Osteocyte (in vitro differentiated cells): ENCODE measurements around the gene CRMP1. TPM values are rescaled to one million over a fixed set of nuclear protein-coding genes. Genes with fewer than 3 reads are reported as not detected.

ENCODE experiments used
- DNase-seq: peaks from one replicate; pipeline ENCODE4 v3.0.0; 2021; ENCODE audit warnings: mixed read lengths; ENCODE audit not compliant: unreplicated experiment; ENCODE audit errors: extremely low spot score
- H3K27ac Mint-ChIP-seq: one replicate; pipeline ENCODE4 v1.8.0; 2021; ENCODE audit warnings: mild to moderate bottlenecking, mixed read lengths; ENCODE audit not compliant: unreplicated experiment
- H3K27me3 Mint-ChIP-seq: one replicate; pipeline ENCODE4 v1.8.0; 2021; ENCODE audit warnings: mixed read lengths; ENCODE audit not compliant: unreplicated experiment
- H3K36me3 Mint-ChIP-seq: one replicate; pipeline ENCODE4 v1.8.0; 2021; ENCODE audit warnings: mixed read lengths; ENCODE audit not compliant: unreplicated experiment
- H3K4me1 Mint-ChIP-seq: one replicate; pipeline ENCODE4 v1.8.0; 2021; ENCODE audit warnings: mixed read lengths; ENCODE audit not compliant: unreplicated experiment
- H3K4me3 Mint-ChIP-seq: one replicate; pipeline ENCODE4 v1.8.0; 2021; ENCODE audit warnings: mild to moderate bottlenecking, moderate library complexity, mixed read lengths; ENCODE audit not compliant: unreplicated experiment
- H3K9me3 Mint-ChIP-seq: one replicate; pipeline ENCODE4 v1.8.0; 2021; ENCODE audit warnings: mixed read lengths; ENCODE audit not compliant: unreplicated experiment
- total RNA-seq: library from RNA; stranded (reverse); gene quantifications from 2 replicates; pipeline ENCODE4 v1.2.1, GENCODE V29; 2021
- TF ChIP-seq, protein P1 (sequence below): fragments of 200-600 bp; sonication (generic); IDR thresholded peaks from 2 replicates; pipeline ENCODE4 v1.5.0; 2021; ENCODE audit warnings: antibody characterized with exemption, mild to moderate bottlenecking, moderate library complexity

CRMP1 gene
- total RNA-seq, 1 donor from 2014 or later = 24.5 TPM

DNA sequence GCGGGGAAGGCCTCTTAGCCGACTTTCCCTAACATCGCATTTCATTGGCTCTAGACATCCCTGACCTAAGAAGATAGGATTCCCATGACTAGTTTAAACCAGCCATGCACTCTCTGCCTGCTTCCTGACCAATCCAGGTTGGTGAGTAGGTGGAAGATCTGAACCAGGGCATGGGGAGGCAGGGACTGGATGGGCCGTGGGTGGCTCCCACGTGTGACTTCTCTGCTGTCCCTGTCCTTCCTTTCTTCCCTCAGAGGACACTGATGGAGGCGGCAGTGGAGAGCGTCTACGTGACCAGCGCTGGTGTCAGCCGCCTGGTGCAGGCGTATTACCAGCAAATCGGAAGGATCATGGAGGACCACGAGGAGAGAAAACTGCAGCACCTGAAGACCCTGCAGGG, 91.2 kb downstream of the CRMP1 start:
- H3K4me3 Mint-ChIP-seq = no peak overlapping the region
- TF ChIP-seq, protein P1, sequence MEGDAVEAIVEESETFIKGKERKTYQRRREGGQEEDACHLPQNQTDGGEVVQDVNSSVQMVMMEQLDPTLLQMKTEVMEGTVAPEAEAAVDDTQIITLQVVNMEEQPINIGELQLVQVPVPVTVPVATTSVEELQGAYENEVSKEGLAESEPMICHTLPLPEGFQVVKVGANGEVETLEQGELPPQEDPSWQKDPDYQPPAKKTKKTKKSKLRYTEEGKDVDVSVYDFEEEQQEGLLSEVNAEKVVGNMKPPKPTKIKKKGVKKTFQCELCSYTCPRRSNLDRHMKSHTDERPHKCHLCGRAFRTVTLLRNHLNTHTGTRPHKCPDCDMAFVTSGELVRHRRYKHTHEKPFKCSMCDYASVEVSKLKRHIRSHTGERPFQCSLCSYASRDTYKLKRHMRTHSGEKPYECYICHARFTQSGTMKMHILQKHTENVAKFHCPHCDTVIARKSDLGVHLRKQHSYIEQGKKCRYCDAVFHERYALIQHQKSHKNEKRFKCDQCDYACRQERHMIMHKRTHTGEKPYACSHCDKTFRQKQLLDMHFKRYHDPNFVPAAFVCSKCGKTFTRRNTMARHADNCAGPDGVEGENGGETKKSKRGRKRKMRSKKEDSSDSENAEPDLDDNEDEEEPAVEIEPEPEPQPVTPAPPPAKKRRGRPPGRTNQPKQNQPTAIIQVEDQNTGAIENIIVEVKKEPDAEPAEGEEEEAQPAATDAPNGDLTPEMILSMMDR = no peak
- H3K4me1 Mint-ChIP-seq = no peaks in the 10 kb centered on the region
- no peaks in the 10 kb centered on the region for H3K27me3 Mint-ChIP-seq
- H3K9me3 Mint-ChIP-seq = no peaks in the 10 kb centered on the region
- no peak overlapping the region for H3K27ac Mint-ChIP-seq
- H3K36me3 Mint-ChIP-seq = peaks cover 34% of the 10 kb centered on the region
- DNase-seq = no peak

DNA sequence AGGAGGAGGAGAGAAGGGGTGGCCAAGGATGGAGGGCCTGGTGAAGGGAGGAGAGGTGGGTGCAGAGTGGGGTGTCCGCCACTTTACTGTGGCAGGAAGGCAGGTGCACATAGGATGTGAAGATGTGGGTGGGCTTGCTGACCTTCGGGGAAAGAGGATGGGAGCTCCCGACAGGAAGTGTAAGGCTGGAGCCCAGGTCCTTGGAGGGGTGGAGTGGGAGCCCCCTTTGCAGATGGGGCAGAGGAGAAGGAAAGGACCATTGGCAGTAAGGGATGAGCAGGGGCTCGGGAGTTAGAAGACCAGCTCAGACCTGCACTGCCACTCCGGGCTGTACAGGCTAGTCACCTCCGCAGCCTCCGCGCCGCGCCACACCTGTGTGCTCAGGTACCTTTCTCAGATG, 92.4 kb downstream of the CRMP1 start:
- no peak overlapping the region for H3K4me3 Mint-ChIP-seq
- no peaks in the 10 kb centered on the region for H3K27me3 Mint-ChIP-seq
- peaks cover 41% of the 10 kb centered on the region for H3K36me3 Mint-ChIP-seq
- no peak overlapping the region for H3K27ac Mint-ChIP-seq
- H3K4me1 Mint-ChIP-seq = no peaks in the 10 kb centered on the region
- TF ChIP-seq, protein P1 = no peak
- no peak for DNase-seq
- H3K9me3 Mint-ChIP-seq = no peaks in the 10 kb centered on the region

DNA sequence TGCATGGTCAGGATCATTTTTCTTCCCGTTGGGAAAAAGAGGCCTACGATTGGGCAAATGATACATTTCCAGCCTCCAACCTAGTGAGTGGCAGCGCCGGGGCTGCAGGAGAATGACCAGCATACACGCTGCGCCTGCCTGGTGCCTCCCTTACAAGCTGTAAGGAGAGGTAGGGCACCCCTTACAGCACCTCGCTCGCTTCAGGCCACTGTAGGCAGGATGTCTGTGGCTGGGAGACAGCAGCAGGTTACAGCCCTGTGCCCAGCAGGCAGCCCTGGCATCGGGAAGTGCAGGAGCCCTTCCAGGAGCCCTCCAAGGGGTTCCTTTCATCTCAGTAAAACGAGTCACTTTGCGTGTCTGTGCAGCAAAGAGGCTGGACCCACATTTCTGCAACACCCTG, 93.5 kb downstream of the CRMP1 start:
- Mint-ChIP-seq H3K27me3 (no peaks in the 10 kb centered on the region), H3K27ac (no peak overlapping the region), H3K4me1 (no peaks in the 10 kb centered on the region), H3K9me3 (no peaks in the 10 kb centered on the region), H3K36me3 (peaks cover 45% of the 10 kb centered on the region), H3K4me3 (no peak overlapping the region)
- TF ChIP-seq, protein P1 = no peak
- DNase-seq = no peak

DNA sequence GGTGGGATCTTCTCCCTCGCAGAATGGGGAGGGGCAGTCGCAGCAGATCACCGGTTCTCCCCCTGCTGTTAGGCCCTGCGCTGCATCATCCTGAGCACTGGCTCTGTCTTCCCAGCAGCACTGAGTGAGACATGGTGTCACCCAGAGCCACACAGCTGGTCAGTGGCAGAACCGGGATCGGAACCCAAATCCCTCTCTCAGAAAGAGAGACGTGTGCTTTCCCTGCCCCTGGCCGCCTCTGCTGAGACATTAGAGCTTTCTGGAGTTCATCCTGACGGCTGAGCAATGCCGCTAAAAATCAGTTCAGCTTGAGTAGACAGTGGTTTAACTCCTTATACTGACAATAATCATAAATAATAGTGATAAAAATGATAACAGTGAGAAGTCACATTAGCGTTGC, 93.9 kb downstream of the CRMP1 start:
- no peak for DNase-seq
- Mint-ChIP-seq H3K27ac (no peak overlapping the region), H3K27me3 (no peaks in the 10 kb centered on the region), H3K9me3 (no peaks in the 10 kb centered on the region), H3K4me3 (no peak overlapping the region), H3K36me3 (peaks cover 45% of the 10 kb centered on the region), H3K4me1 (no peaks in the 10 kb centered on the region)
- TF ChIP-seq, protein P1 = no peak

DNA sequence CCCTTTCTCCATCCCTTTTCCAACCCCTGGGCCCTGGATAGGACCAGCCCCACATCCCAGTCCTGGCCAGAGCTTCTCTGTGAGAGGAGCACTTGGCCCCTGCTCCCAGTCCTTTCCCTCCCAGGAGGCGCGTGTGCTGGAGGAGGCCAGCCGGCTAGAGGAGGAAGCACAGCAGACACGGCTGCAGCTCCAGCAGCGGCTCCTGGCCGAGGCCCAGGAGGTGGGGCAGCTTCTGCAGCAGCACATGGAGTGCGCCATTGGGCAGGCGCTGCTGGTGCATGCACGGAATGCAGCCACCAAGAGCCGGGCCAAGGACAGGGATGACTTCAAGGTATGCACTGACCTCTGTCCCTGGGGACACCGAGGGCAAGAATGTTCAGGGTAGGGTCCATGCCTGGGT, 94.4 kb downstream of the CRMP1 start:
- Mint-ChIP-seq H3K27me3 (no peaks in the 10 kb centered on the region), H3K4me3 (no peak overlapping the region), H3K4me1 (no peaks in the 10 kb centered on the region), H3K27ac (peak overlapping the region; percentile 7), H3K9me3 (no peaks in the 10 kb centered on the region), H3K36me3 (peaks cover 42% of the 10 kb centered on the region)
- no peak for DNase-seq
- TF ChIP-seq, protein P1 = no peak
